SKM-1 treated with dmso at 0.1 percent for 144 hours (cell line): ENCODE results near the gene PRDX2.
"Not testable (repeated sequence)": the region's sequence is repeated elsewhere in the genome, so short reads cannot be mapped to it uniquely, and the experiment has no call there.

Experiments
- DNase-seq: peaks from one replicate; lab custom pipeline; 2025; ENCODE audit not compliant: unreplicated experiment; lab: John Stamatoyannopoulos, UW

PRDX2 gene

GRCh38 chr19:12825254-12826131 lies 23.9 kb upstream of the PRDX2 start:
- DNase-seq: peak; percentile 21

GRCh38 chr19:12821761-12822160 lies 20.2 kb upstream of the PRDX2 start:
- no peak for DNase-seq

- DNase-seq: not testable (repeated sequence)
These were observed 16.2 kb upstream of the PRDX2 start for GRCh38 chr19:12817810-12818209.

- not testable (repeated sequence) for DNase-seq
These were observed 15.6 kb upstream of the PRDX2 start for GRCh38 chr19:12817188-12817587.

GRCh38 chr19:12815088-12815487 lies 13.5 kb upstream of the PRDX2 start:
- DNase-seq: no peak

- peak; percentile 75 for DNase-seq
These were observed 4.9 kb upstream of the PRDX2 start, which contains the start of gene RNASEH2A for GRCh38 chr19:12806242-12807081. TSS of gene RNASEH2A (plus strand) at chr19:12806584. CDS start at chr19:12806674, 90 bp downstream.

- no peak for DNase-seq
These were observed 2.5 kb upstream of the PRDX2 start for GRCh38 chr19:12804051-12804450.

GRCh38 chr19:12802267-12803106 lies 887 bp upstream of the PRDX2 start:
- DNase-seq: no peak

GRCh38 chr19:12800923-12801465 lies 606 bp downstream of the PRDX2 start:
- no peak for DNase-seq

GRCh38 chr19:12800466-12800770 lies 1.2 kb downstream of the PRDX2 start:
- no peak for DNase-seq

- no peak for DNase-seq
These were observed 1.7 kb downstream of the PRDX2 start for GRCh38 chr19:12799742-12800465.

GRCh38 chr19:12797607-12798006 lies 4.0 kb downstream of the PRDX2 start:
- DNase-seq: not testable (repeated sequence)

GRCh38 chr19:12797141-12797587 lies 4.4 kb downstream of the PRDX2 start:
- DNase-seq: no peak

- peak; percentile 74 for DNase-seq
These were observed 5.2 kb downstream of the PRDX2 start for GRCh38 chr19:12796146-12797071.

- no peak for DNase-seq
These were observed 6.6 kb downstream of the PRDX2 start for GRCh38 chr19:12794971-12795381.

GRCh38 chr19:12794196-12794941 lies 7.2 kb downstream of the PRDX2 start:
- no peak for DNase-seq

GRCh38 chr19:12793290-12794195 lies 8.1 kb downstream of the PRDX2 start:
- peak; percentile 69 for DNase-seq
